Small intestine (tissue), 7 donors: ENCODE results near the gene ITPR1. TPM values are rescaled to one million over a fixed set of nuclear protein-coding genes. Genes with fewer than 3 reads are reported as not detected.

Experiments
- DNase-seq, 2 donors: peaks; one replicate each; pipeline versions ENCODE4 v3.0.0 to v3.0.0-alpha.2; 2013
- FAIRE-seq: peaks from 2 replicates; lab custom pipeline; 2012; peaks lifted over from hg19 to GRCh38; lab: Jason Lieb, UNC
- H3K27ac ChIP-seq, 3 donors: one replicate each; pipeline ENCODE4 v1.5.1; 2013; ENCODE audit warnings: low read length in 2 of 3, mild to moderate bottlenecking in 2 of 3, control low read depth in 1 of 3, inconsistent platforms in 1 of 3, low read depth in 1 of 3, moderate library complexity in 1 of 3
- H3K27me3 ChIP-seq, 3 donors: one replicate each; pipeline ENCODE4 v1.6.1; 2013; ENCODE audit warnings: low read length in 3 of 3, inconsistent platforms in 1 of 3; ENCODE audit not compliant: control insufficient read depth in 3 of 3, insufficient read depth in 3 of 3
- H3K36me3 ChIP-seq, 3 donors: one replicate each; pipeline ENCODE4 v1.6.1; 2013; ENCODE audit warnings: low read length in 3 of 3, inconsistent platforms in 1 of 3, low read depth in 1 of 3, mild to moderate bottlenecking in 1 of 3, moderate library complexity in 1 of 3; ENCODE audit not compliant: control insufficient read depth in 3 of 3, insufficient read depth in 2 of 3
- H3K4me1 ChIP-seq, 3 donors: one replicate each; pipeline ENCODE4 v1.6.1; 2013; ENCODE audit warnings: low read length in 2 of 3, inconsistent platforms in 1 of 3, low read depth in 1 of 3, mild to moderate bottlenecking in 1 of 3, moderate library complexity in 1 of 3; ENCODE audit not compliant: control insufficient read depth in 3 of 3, insufficient read depth in 2 of 3
- H3K4me3 ChIP-seq, 3 donors: one replicate each; pipeline ENCODE4 v1.5.1; 2013; ENCODE audit warnings: low read length in 3 of 3, control low read depth in 1 of 3, inconsistent platforms in 1 of 3, low read depth in 1 of 3, mild to moderate bottlenecking in 1 of 3, moderate library complexity in 1 of 3
- H3K9me3 ChIP-seq, 2 donors: one replicate each; pipeline ENCODE4 v1.6.1; 2013; ENCODE audit warnings: low read depth in 1 of 2, low read length in 1 of 2; ENCODE audit not compliant: control insufficient read depth in 2 of 2, insufficient read depth in 1 of 2
- WGBS, 3 donors: extraction: QIAGEN DNeasy Blood & Tissue Kit; methylation state at CpG; one replicate each; pipeline ENCODE4 v1.1.7; 2013; 5-methylcytosine and 5-hydroxymethylcytosine counted together
- polyA plus RNA-seq, 4 donors: library from polyadenylated mRNA; stranded (reverse) in 3 of 4; unstranded in 1 of 4; fragments of 200-250 nt in 3 of 4; fragments of 120-200 nt in 1 of 4; gene quantifications; one replicate each; pipeline versions ENCODE4 v1.2.1 to v1.2.3, GENCODE V29; 2013
- donor health status: healthy with polysubstance abuse.
- donor health status: control.
- donor health status: control.
- donor health status: Bipolar disorder and iron deficiency.
- donor health status: healthy.

Gene ITPR1
- polyA plus RNA-seq, 4 donors: 0.89 to 13.8 (median 5.1) TPM

DNA sequence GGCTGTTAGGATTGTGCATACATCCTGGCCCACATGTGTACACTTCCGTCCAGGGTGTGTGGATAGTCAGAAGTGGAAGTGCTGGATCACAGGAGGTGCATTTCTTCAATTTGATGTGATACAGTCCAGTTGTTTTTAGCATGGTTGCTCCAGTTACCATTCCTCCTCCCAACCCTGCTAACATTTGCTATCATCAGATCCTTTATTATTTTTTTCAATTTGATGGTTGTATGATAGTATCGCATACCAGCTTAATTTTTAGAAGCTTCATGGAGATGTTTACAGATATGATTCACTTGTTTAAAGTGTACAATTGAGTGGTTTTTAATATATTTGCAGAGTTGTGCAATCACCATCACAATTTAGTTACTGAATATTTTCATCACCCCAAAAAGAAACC lies 202.7 kb downstream of the ITPR1 start:
- WGBS, 3 donors: 87 to 96% (median 87%) methylated on average over 2 of the region's 2 CpGs
- peaks cover 0 to 4% (median 3%) of the 10 kb centered on the region in 3 donors for H3K36me3 ChIP-seq
- H3K4me3 ChIP-seq: no peak overlapping the region
- no peaks in the 10 kb centered on the region for H3K4me1 ChIP-seq
- DNase-seq (no peak), FAIRE-seq (no peak)
- H3K27me3 ChIP-seq: no peaks in the 10 kb centered on the region
- H3K9me3 ChIP-seq: no peaks in the 10 kb centered on the region
- no peak overlapping the region for H3K27ac ChIP-seq

DNA sequence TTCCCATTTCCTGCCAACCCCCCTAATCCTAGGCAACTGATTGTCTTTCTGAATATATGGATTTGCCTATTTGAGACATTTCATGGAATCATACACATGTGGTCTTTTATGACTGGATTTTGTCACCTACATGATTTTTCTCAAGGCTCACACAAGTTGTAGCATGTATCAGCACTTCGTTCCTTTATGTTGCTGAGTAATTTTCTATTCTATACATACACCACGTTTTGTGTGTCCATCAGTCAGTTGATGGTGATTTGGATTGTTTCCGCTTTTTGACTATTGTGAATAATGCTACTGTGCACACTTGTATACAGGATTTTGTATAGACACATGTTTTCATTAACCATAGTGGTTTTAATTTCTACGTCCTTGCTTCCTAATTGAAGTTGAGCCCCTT lies 203.1 kb downstream of the ITPR1 start:
- H3K4me3 ChIP-seq: no peak overlapping the region
- no peak for FAIRE-seq
- H3K27me3 ChIP-seq: no peaks in the 10 kb centered on the region
- no peak for DNase-seq
- H3K36me3 ChIP-seq: peaks cover 0 to 5% (median 3%) of the 10 kb centered on the region in 3 donors
- no peak overlapping the region for H3K27ac ChIP-seq
- 66 to 89% (median 80%) methylated on average over 4 of the region's 4 CpGs for WGBS, 3 donors
- H3K9me3 ChIP-seq: no peaks in the 10 kb centered on the region
- no peaks in the 10 kb centered on the region for H3K4me1 ChIP-seq

GRCh38 chr3:4698125-4698821 lies 205.1 kb downstream of the ITPR1 start:
- no peak overlapping the region for H3K4me3 ChIP-seq
- FAIRE-seq: no peak

DNA sequence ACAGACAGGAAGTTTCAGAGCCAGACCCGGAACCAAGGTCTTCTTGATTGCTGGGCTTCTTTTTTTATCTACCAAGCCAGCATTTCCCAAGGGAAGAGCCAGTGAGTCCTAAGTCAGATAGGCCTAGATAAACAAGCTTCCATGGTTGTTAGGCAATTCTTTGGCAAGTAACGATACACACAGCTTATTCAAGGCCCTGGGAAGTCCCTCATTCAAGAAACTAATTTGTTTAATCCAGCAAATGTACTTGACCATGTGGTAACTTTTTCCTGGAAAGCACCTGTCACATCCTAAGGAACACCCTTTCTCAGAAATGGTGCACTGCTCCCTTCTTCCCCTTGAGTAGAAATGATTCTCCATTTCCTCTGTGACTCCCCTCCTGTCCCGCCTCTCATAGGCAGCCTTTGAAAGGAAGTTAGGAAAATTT lies 209.9 kb downstream of the ITPR1 start:
- FAIRE-seq: no peak
- Histone ChIP-seq H3K27ac (peak overlapping the region in 1 of 3 donors; percentile 32), H3K9me3 (peaks cover 0 to 2% of the 10 kb centered on the region in 2 donors), H3K4me1 (no peaks in the 10 kb centered on the region), H3K4me3 (no peak overlapping the region), H3K36me3 (peaks cover 0 to 5% (median 2%) of the 10 kb centered on the region in 3 donors), H3K27me3 (no peaks in the 10 kb centered on the region)
- 61 to 78% (median 73%) methylated on average over 3 of the region's 3 CpGs for WGBS, 3 donors
- no peak for DNase-seq

More at GRCh38 chr3:4698125-4698821, 205.1 kb downstream of the ITPR1 start:
- WGBS, 3 donors: 88 to 94% (median 93%) methylated on average over 3 of the region's 3 CpGs
- Histone ChIP-seq H3K27me3 (no peaks in the 10 kb centered on the region), H3K4me1 (no peaks in the 10 kb centered on the region), H3K27ac (no peak overlapping the region), H3K9me3 (no peaks in the 10 kb centered on the region), H3K36me3 (peaks cover 0 to 6% (median 3%) of the 10 kb centered on the region in 3 donors)
- no peak for DNase-seq

DNA sequence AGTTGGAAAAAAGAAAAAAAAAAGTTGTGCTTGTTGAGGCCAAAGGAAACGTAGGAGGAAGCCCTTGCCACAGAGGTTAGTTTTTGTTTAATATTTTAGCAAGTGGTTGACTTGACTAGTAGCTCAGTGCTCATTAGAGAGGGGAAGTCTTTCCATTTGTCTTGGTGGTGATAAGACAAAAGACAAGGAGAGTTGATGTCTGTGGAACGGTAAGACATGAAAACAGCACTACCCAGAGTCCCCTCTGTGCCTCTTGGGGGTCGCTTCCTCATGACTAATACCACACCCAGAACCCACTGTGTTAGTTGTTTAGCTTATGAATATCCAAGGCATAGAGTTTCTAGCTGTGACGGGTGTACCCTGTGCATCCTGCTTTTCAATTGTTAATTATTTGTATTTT lies 211.4 kb downstream of the ITPR1 start:
- no peaks in the 10 kb centered on the region for H3K27me3 ChIP-seq
- peaks cover 0 to 2% of the 10 kb centered on the region in 2 donors for H3K9me3 ChIP-seq
- FAIRE-seq (no peak), DNase-seq (no peak)
- no peak overlapping the region for H3K4me3 ChIP-seq
- H3K4me1 ChIP-seq: no peaks in the 10 kb centered on the region
- H3K27ac ChIP-seq: peak overlapping the region in 1 of 3 donors; percentile 39
- WGBS, 3 donors: 69 to 79% (median 76%) methylated on average over 4 of the region's 4 CpGs
- peaks cover 0 to 5% (median 2%) of the 10 kb centered on the region in 3 donors for H3K36me3 ChIP-seq

- WGBS, 3 donors: 94 to 98% (median 95%) methylated on average over 4 of the region's 4 CpGs
- Histone ChIP-seq H3K9me3 (peaks cover 0 to 2% of the 10 kb centered on the region in 2 donors), H3K4me3 (no peak overlapping the region), H3K27me3 (no peaks in the 10 kb centered on the region), H3K4me1 (peaks cover 0 to 5% (median 0%) of the 10 kb centered on the region in 3 donors), H3K36me3 (peaks cover 0 to 3% (median 2%) of the 10 kb centered on the region in 3 donors), H3K27ac (no peak overlapping the region)
- FAIRE-seq: no peak
- DNase-seq: no peak
Observed at GRCh38 chr3:4707324-4707723, 214.2 kb downstream of the ITPR1 start.

- peaks cover 0 to 13% (median 0%) of the 10 kb centered on the region in 3 donors for H3K4me1 ChIP-seq
- WGBS, 3 donors: 52 to 67% (median 65%) methylated on average over 7 of the region's 7 CpGs
- H3K36me3 ChIP-seq: peaks cover 0 to 3% (median 2%) of the 10 kb centered on the region in 3 donors
- no peak for FAIRE-seq
- no peaks in the 10 kb centered on the region for H3K27me3 ChIP-seq
- no peak overlapping the region for H3K27ac ChIP-seq
- no peak overlapping the region for H3K4me3 ChIP-seq
- DNase-seq: no peak
- H3K9me3 ChIP-seq: peaks cover 0 to 2% of the 10 kb centered on the region in 2 donors
Observed at GRCh38 chr3:4708230-4708629, 215.1 kb downstream of the ITPR1 start.

DNA sequence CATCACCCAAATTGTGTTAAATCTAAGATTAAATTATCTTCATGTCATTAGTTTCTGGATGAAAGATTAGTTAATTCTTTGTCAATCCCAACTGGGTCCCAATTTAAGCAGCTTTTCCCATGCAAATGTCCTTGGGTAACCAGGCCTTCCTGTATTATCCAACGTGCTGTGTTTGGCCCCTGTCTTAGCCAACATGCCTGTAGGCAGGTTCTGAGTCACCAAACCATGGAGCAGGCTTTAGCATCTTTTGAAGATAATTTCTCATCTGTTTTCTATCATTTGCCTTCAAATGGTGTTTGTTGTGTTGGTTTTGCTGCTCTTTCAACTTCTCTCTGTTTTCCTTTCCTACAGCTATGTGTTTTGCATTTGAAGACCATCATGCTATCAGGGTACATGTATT lies 216.2 kb downstream of the ITPR1 start:
- H3K9me3 ChIP-seq: peaks cover 0 to 2% of the 10 kb centered on the region in 2 donors
- no peaks in the 10 kb centered on the region for H3K27me3 ChIP-seq
- H3K4me1 ChIP-seq: peaks cover 0 to 23% (median 0%) of the 10 kb centered on the region in 3 donors
- no peak overlapping the region for H3K4me3 ChIP-seq
- WGBS, 3 donors: 22 to 57% (median 38%) methylated on average over 1 of the region's 1 CpG
- H3K36me3 ChIP-seq: peaks cover 0 to 5% (median 2%) of the 10 kb centered on the region in 3 donors
- no peak for FAIRE-seq
- no peak overlapping the region for H3K27ac ChIP-seq
- no peak for DNase-seq
